Measurements from ENCODE around the gene C6orf52. TPM values are rescaled to one million over a fixed set of nuclear protein-coding genes. Genes with fewer than 3 reads are reported as not detected.

C6orf52 gene
- total and polyA plus RNA-seq, 9 of the 15 experiments (the other 6 are each of a cell fraction or from before 2014, with no cell fraction given) = 6.7 to 37.0 (median 11.1) TPM

DNA sequence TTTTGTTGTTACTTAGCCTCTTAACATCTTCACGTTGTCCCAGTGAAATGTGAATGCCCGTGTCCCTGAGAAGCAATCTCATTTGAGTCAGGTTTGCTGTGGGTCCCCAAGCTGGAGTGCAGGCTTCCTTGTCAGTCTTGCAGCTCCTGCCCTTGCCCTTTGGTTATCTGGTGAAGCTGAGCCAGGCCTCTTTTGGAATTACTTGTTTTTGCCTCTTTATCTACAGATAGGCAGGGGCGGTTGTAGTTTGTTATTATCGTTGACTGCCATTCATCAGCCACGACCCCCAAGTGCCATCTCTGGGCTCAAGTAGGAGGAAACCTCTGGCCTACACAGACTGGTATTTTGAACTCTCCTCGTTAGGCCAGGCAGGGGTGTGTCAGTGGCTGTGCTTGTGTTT, 30.6 kb upstream of the C6orf52 start:
- peak overlapping the region; percentile 79 for H3K4me2 ChIP-seq (ENCODE audit: insufficient read depth, low read length)
- peaks cover 50% of the 10 kb centered on the region for H3K36me3 ChIP-seq (ENCODE audit: control insufficient read depth, insufficient read depth, low read length)
- H3K9ac ChIP-seq (ENCODE audit: insufficient read depth in 1 of 2, low read depth in 2 of 2, low read length in 2 of 2) = peak overlapping the region; percentile 85 to 92; a peak in 3 of 4 replicates
- H3K4me1 ChIP-seq (replicated peaks in 1 of 2; ENCODE audit: control insufficient read depth in 2 of 2, insufficient read depth in 2 of 2, low read length in 2 of 2) = peaks cover 46 to 51% of the 10 kb centered on the region in 2 experiments
- peaks cover 49% of the 10 kb centered on the region for H3K79me2 ChIP-seq (ENCODE audit: control insufficient read depth, insufficient read depth, low read length)
- BruUV-seq (replicated peaks) = no TSS peak
- CTCF ChIA-PET (ENCODE audit: low intra/inter-chr PET ratio) = interaction anchor here (0.6 kb wide), 1 partner anchor 23 kb away, joined by 3 read pairs; the partner anchor contains the start of gene TMEM14B
- H3K9me3 ChIP-seq (replicated peaks; ENCODE audit: control insufficient read depth, insufficient read depth, low read depth, low read length) = peaks cover 6% of the 10 kb centered on the region
- no peaks in the 10 kb centered on the region for H3K27me3 ChIP-seq (ENCODE audit: control insufficient read depth in 2 of 2, insufficient read depth in 2 of 2, low read length in 2 of 2)
- no peak overlapping the region for H2AFZ ChIP-seq (ENCODE audit: low read depth, low read length)
- DNase-seq (ENCODE audit: extremely low read depth in 1 of 4, low spot score in 3 of 4) (peak in 3 of 4 experiments; percentile 21 to 88 (median 65)), ATAC-seq (peak; percentile 1; the same call in 1 of the 3 replicates), FAIRE-seq (peak; percentile 94)
- intact Hi-C loops (cut with micrococcal nuclease) (no loop called here), in situ Hi-C loops (cut with MboI) (no loop called here)
- peak overlapping the region; percentile 64 for H3K4me3 ChIP-seq
- 2% methylated on average over 6 of the region's 6 CpGs for WGBS (ENCODE audit: insufficient coverage, low coverage, missing lambda C conversion rate)
- H3K9me1 ChIP-seq (ENCODE audit: control insufficient read depth, insufficient read depth, low read length) = no peaks in the 10 kb centered on the region
- no peaks in the 10 kb centered on the region for H4K20me1 ChIP-seq (replicated peaks; ENCODE audit: control insufficient read depth, insufficient read depth, low read length)
- POLR2A ChIA-PET = interaction anchor here (0.5 to 4.0 kb wide), 6 partner anchors 11 to 1490 kb away, joined by 3 to 48 read pairs (median 4); no protein-coding TSS in a partner anchor
- peak overlapping the region; percentile 88 for H3K27ac ChIP-seq (ENCODE audit: extremely low read depth, low read depth, low read length)
- TF ChIP-seq CBX3 (IDR thresholded peaks at IDR 0.05; ENCODE audit: borderline replicate concordance in 1 of 2, low read length in 2 of 2) (no peak), RFX7 (CRISPR knock-in tag; IDR thresholded peaks at IDR 0.05) (no peak), PHB (CRISPR knock-in tag; IDR thresholded peaks at IDR 0.05) (no peak), KAT2B (IDR thresholded peaks at IDR 0.05; ENCODE audit: low read depth, low read length) (no peak), ZNF263 (CRISPR knock-in tag; IDR thresholded peaks at IDR 0.05; ENCODE audit: borderline replicate concordance) (no peak), PHF21A (IDR thresholded peaks at IDR 0.05; ENCODE audit: borderline replicate concordance, low read depth) (no peak), CREM (IDR thresholded peaks at IDR 0.05; ENCODE audit: low read depth) (peak; percentile 41), GATAD2B (IDR thresholded peaks at IDR 0.05; ENCODE audit: borderline replicate concordance) (no peak), RFX5 (IDR thresholded peaks at IDR 0.05; ENCODE audit: low read depth, low read length) (no peak), THRAP3 (IDR thresholded peaks at IDR 0.05; ENCODE audit: borderline replicate concordance) (no peak), ZNF134 (CRISPR knock-in tag; conservative IDR thresholded peaks at IDR 0.05) (no peak), ZNF589 (CRISPR knock-in tag; IDR thresholded peaks at IDR 0.05; ENCODE audit: low read depth) (no peak), GATA2 (CRISPR knock-in tag; IDR thresholded peaks at IDR 0.05) (peak; percentile 34; the same call in 1 of the 2 replicates), RBM15 (IDR thresholded peaks at IDR 0.05; ENCODE audit: insufficient read depth, low read length) (no peak), CBX1 (IDR thresholded peaks at IDR 0.05; ENCODE audit: low read depth) (no peak)
- TF ChIP-seq, protein P1, sequence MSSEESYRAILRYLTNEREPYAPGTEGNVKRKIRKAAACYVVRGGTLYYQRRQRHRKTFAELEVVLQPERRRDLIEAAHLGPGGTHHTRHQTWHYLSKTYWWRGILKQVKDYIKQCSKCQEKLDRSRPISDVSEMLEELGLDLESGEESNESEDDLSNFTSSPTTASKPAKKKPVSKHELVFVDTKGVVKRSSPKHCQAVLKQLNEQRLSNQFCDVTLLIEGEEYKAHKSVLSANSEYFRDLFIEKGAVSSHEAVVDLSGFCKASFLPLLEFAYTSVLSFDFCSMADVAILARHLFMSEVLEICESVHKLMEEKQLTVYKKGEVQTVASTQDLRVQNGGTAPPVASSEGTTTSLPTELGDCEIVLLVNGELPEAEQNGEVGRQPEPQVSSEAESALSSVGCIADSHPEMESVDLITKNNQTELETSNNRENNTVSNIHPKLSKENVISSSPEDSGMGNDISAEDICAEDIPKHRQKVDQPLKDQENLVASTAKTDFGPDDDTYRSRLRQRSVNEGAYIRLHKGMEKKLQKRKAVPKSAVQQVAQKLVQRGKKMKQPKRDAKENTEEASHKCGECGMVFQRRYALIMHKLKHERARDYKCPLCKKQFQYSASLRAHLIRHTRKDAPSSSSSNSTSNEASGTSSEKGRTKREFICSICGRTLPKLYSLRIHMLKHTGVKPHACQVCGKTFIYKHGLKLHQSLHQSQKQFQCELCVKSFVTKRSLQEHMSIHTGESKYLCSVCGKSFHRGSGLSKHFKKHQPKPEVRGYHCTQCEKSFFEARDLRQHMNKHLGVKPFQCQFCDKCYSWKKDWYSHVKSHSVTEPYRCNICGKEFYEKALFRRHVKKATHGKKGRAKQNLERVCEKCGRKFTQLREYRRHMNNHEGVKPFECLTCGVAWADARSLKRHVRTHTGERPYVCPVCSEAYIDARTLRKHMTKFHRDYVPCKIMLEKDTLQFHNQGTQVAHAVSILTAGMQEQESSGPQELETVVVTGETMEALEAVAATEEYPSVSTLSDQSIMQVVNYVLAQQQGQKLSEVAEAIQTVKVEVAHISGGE (CRISPR knock-in tag; IDR thresholded peaks at IDR 0.05) = 0 out of 6 replicates have a peak, but pooled peaks of 1 of the 3 experiments have one; percentile 30
- TF ChIP-seq, protein P2, sequence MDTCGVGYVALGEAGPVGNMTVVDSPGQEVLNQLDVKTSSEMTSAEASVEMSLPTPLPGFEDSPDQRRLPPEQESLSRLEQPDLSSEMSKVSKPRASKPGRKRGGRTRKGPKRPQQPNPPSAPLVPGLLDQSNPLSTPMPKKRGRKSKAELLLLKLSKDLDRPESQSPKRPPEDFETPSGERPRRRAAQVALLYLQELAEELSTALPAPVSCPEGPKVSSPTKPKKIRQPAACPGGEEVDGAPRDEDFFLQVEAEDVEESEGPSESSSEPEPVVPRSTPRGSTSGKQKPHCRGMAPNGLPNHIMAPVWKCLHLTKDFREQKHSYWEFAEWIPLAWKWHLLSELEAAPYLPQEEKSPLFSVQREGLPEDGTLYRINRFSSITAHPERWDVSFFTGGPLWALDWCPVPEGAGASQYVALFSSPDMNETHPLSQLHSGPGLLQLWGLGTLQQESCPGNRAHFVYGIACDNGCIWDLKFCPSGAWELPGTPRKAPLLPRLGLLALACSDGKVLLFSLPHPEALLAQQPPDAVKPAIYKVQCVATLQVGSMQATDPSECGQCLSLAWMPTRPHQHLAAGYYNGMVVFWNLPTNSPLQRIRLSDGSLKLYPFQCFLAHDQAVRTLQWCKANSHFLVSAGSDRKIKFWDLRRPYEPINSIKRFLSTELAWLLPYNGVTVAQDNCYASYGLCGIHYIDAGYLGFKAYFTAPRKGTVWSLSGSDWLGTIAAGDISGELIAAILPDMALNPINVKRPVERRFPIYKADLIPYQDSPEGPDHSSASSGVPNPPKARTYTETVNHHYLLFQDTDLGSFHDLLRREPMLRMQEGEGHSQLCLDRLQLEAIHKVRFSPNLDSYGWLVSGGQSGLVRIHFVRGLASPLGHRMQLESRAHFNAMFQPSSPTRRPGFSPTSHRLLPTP (IDR thresholded peaks at IDR 0.05; ENCODE audit: borderline replicate concordance, extremely low read depth, insufficient read length) = no peak
